Measurements from ENCODE around the gene IQSEC1. TPM values are rescaled to one million over a fixed set of nuclear protein-coding genes. Genes with fewer than 3 reads are reported as not detected.

The IQSEC1 gene
- total RNA-seq, 4 donors from 2014 or later: 31.9 to 35.8 (median 34.8) TPM

- H3K4me3 ChIP-seq (ENCODE audit: low read depth, poor library complexity, severe bottlenecking): no peak overlapping the region
- intact Hi-C loops (cut with DNase I; ENCODE audit: low total_unique reads): no loop called here
- DNase-seq (ENCODE audit: low spot score in 2 of 2): no peak
- TF ChIP-seq CTCF (IDR thresholded peaks at IDR 0.05) (no peak), POLR2A (IDR thresholded peaks at IDR 0.05) (no peak)
- 82 to 89% methylated on average over 6 of the region's 6 CpGs for WGBS, 2 donors
Observed at GRCh38 chr3:13020159-13020750, 53.0 kb downstream of the IQSEC1 start.

- no peak for DNase-seq (ENCODE audit: low spot score in 2 of 2)
- TF ChIP-seq CTCF (IDR thresholded peaks at IDR 0.05) (no peak), POLR2A (IDR thresholded peaks at IDR 0.05) (no peak)
- 55 to 61% methylated on average over 20 to 25 of the region's 30 CpGs for WGBS, 2 donors
- no peak overlapping the region for H3K4me3 ChIP-seq (ENCODE audit: low read depth, poor library complexity, severe bottlenecking)
- intact Hi-C loops (cut with DNase I; ENCODE audit: low total_unique reads): no loop called here
Observed at GRCh38 chr3:13019243-13020095, 53.8 kb downstream of the IQSEC1 start.

DNA sequence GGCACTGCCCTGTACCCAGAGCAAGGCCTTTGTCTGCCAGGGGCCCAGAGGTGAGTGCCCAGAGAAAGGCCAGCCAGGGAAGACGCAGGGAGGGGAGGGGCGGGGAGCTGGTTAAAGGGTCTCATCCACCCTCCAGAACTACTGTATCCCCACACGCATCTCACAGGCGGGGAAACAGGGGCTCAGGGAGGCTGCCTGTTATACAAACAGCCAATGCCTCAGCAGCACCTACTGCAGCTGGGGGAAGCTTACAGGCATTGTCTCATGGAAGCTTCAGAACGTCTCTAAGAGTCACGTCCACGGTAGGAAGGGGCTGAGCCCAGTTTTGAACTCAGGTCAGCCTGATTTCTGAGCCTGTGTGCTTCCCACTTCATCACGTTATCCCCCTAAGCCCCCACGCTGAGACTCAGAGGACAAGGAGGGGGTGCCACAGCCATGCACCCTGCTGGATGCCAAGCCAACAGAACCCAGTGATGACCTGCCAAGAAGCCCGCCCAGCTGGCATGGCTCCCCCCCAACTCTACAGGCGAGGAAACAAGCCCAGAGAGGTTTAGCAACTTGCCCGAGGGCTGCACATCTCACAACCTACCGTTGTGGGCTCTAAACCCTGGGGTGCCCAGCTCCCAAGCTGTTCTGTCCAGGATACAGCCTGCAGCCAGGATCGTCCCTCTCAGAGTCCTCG, 54.5 kb downstream of the IQSEC1 start:
- intact Hi-C loops (cut with DNase I; ENCODE audit: low total_unique reads): no loop called here
- DNase-seq (ENCODE audit: low spot score in 2 of 2): no peak
- H3K4me3 ChIP-seq (ENCODE audit: low read depth, poor library complexity, severe bottlenecking): no peak overlapping the region
- TF ChIP-seq POLR2A (IDR thresholded peaks at IDR 0.05) (no peak), CTCF (IDR thresholded peaks at IDR 0.05) (no peak)
- WGBS, 2 donors: 45 to 52% methylated on average over 12 to 15 of the region's 15 CpGs

GRCh38 chr3:13018043-13018451, 55.2 kb downstream of the IQSEC1 start:
- no peak for DNase-seq (ENCODE audit: low spot score in 2 of 2)
- no peak overlapping the region for H3K4me3 ChIP-seq (ENCODE audit: low read depth, poor library complexity, severe bottlenecking)
- WGBS, 2 donors: 39 to 59% methylated on average over 8 of the region's 8 CpGs
- intact Hi-C loops (cut with DNase I; ENCODE audit: low total_unique reads): no loop called here
- no peak for TF ChIP-seq POLR2A (IDR thresholded peaks at IDR 0.05)
- TF ChIP-seq CTCF (IDR thresholded peaks at IDR 0.05): no peak

GRCh38 chr3:13017361-13018042, 55.7 kb downstream of the IQSEC1 start:
- WGBS, 2 donors: 78 to 79% methylated on average over 16 of the region's 16 CpGs
- TF ChIP-seq POLR2A (IDR thresholded peaks at IDR 0.05) (no peak), CTCF (IDR thresholded peaks at IDR 0.05) (no peak)
- intact Hi-C loops (cut with DNase I; ENCODE audit: low total_unique reads): no loop called here
- no peak for DNase-seq (ENCODE audit: low spot score in 2 of 2)
- H3K4me3 ChIP-seq (ENCODE audit: low read depth, poor library complexity, severe bottlenecking): no peak overlapping the region

Data from lower leg skin (tissue), 4 donors.